SU-DHL-6 (cell line): ENCODE measurements around the gene GNL2.

Experiments used
- EZH2phosphoT487 ChIP-seq: fragments of 200-600 bp; sonication (generic), shearing (Covaris generic); conservative IDR thresholded peaks from 2 replicates; pipeline ENCODE4 v1.6.1; 2018; ENCODE audit warnings: mild to moderate bottlenecking, antibody characterized with exemption, low read length, moderate library complexity, mixed read lengths
- TF ChIP-seq, protein P1 (sequence below): fragments of 200-600 bp; sonication (generic); IDR thresholded peaks from one replicate; pipeline ENCODE4 v1.5.1; 2017; ENCODE audit warnings: antibody characterized with exemption, mild to moderate bottlenecking, low read length, moderate library complexity; ENCODE audit not compliant: insufficient read depth, poor library complexity, severe bottlenecking

DNA sequence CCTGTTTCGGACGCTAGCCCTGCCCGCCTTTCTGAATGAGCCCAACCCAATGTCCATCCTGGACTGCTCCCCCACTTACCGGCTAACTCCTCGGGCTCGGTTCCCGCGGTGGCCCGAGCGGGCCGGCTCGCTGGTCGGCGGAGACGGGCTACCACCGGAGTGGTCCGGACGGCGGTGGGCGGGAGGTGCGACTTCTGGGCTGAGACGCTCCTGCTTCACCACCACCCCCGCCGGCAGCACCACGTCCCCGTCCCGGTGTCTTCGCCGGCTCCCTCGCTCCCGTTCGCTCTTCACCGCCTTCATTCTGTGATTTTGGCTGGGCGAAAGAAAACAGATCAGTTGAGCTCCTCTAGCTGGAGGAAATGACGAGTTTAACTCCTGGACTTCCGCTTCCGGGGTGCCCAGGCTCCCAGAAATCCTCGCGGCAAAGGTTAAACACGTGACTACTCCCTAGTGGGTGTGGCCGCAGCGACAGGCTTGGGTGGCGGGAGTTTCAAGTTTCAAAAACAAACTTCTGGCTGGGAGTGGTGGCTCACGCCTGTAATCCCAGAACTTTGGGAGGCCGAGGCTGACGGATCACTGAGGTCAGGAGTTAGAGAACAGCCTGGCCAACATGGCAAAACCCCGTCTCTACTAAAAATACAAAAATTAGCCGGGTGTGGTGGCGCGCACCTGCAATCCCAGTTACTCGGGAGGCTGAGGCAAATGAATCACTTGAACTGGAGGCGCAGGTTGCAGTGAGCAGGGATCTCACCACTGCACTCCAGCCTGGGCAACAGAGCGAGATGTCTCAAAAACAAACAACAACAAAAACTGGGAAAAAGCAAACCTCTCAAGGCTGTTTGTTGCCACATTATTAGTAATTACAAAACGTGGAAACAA, 41.6 kb downstream of the GNL2 start, which contains the start of gene SNIP1:
- TF ChIP-seq, protein P1, sequence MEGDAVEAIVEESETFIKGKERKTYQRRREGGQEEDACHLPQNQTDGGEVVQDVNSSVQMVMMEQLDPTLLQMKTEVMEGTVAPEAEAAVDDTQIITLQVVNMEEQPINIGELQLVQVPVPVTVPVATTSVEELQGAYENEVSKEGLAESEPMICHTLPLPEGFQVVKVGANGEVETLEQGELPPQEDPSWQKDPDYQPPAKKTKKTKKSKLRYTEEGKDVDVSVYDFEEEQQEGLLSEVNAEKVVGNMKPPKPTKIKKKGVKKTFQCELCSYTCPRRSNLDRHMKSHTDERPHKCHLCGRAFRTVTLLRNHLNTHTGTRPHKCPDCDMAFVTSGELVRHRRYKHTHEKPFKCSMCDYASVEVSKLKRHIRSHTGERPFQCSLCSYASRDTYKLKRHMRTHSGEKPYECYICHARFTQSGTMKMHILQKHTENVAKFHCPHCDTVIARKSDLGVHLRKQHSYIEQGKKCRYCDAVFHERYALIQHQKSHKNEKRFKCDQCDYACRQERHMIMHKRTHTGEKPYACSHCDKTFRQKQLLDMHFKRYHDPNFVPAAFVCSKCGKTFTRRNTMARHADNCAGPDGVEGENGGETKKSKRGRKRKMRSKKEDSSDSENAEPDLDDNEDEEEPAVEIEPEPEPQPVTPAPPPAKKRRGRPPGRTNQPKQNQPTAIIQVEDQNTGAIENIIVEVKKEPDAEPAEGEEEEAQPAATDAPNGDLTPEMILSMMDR: no peak
- no peak for TF ChIP-seq EZH2phosphoT487
